Measurements from ENCODE around the gene POLR2F. TPM values are rescaled to one million over a fixed set of nuclear protein-coding genes. Genes with fewer than 3 reads are reported as not detected.

POLR2F gene
- total RNA-seq, 1 donor from 2014 or later = 68.3 TPM

GRCh38 chr22:38014083-38014482 lies 60.6 kb downstream of the POLR2F start:
- Mint-ChIP-seq H3K4me1 (ENCODE audit: low read depth, unreplicated experiment) (peaks cover 2% of the 10 kb centered on the region), H3K27ac (ENCODE audit: unreplicated experiment) (no peak overlapping the region), H3K9me3 (ENCODE audit: unreplicated experiment) (peaks cover 5% of the 10 kb centered on the region), H3K36me3 (ENCODE audit: unreplicated experiment) (no peaks in the 10 kb centered on the region), H3K27me3 (ENCODE audit: unreplicated experiment) (peaks cover 7% of the 10 kb centered on the region), H3K4me3 (ENCODE audit: unreplicated experiment) (no peak overlapping the region)
- no peak for TF ChIP-seq CTCF (IDR thresholded peaks at IDR 0.05; ENCODE audit: partially characterized antibody, unreplicated experiment)
- no peak for DNase-seq

- peaks cover 5% of the 10 kb centered on the region for H3K9me3 Mint-ChIP-seq (ENCODE audit: unreplicated experiment)
- H3K4me1 Mint-ChIP-seq (ENCODE audit: low read depth, unreplicated experiment) = peaks cover 6% of the 10 kb centered on the region
- no peaks in the 10 kb centered on the region for H3K36me3 Mint-ChIP-seq (ENCODE audit: unreplicated experiment)
- peaks cover 10% of the 10 kb centered on the region for H3K27me3 Mint-ChIP-seq (ENCODE audit: unreplicated experiment)
- no peak overlapping the region for H3K27ac Mint-ChIP-seq (ENCODE audit: unreplicated experiment)
- no peak overlapping the region for H3K4me3 Mint-ChIP-seq (ENCODE audit: unreplicated experiment)
- no peak for DNase-seq
- no peak for TF ChIP-seq CTCF (IDR thresholded peaks at IDR 0.05; ENCODE audit: partially characterized antibody, unreplicated experiment)
These were observed 63.0 kb downstream of the POLR2F start for GRCh38 chr22:38016182-38017151.

- Mint-ChIP-seq H3K9me3 (ENCODE audit: unreplicated experiment) (peaks cover 5% of the 10 kb centered on the region), H3K4me1 (ENCODE audit: low read depth, unreplicated experiment) (peaks cover 6% of the 10 kb centered on the region), H3K4me3 (ENCODE audit: unreplicated experiment) (no peak overlapping the region), H3K27ac (ENCODE audit: unreplicated experiment) (no peak overlapping the region), H3K27me3 (ENCODE audit: unreplicated experiment) (peaks cover 10% of the 10 kb centered on the region), H3K36me3 (ENCODE audit: unreplicated experiment) (no peaks in the 10 kb centered on the region)
- no peak for TF ChIP-seq CTCF (IDR thresholded peaks at IDR 0.05; ENCODE audit: partially characterized antibody, unreplicated experiment)
- DNase-seq = no peak
These were observed 63.9 kb downstream of the POLR2F start for GRCh38 chr22:38017272-38017920.

- peaks cover 5% of the 10 kb centered on the region for H3K9me3 Mint-ChIP-seq (ENCODE audit: unreplicated experiment)
- H3K36me3 Mint-ChIP-seq (ENCODE audit: unreplicated experiment) = no peaks in the 10 kb centered on the region
- TF ChIP-seq CTCF (IDR thresholded peaks at IDR 0.05; ENCODE audit: partially characterized antibody, unreplicated experiment) = no peak
- peaks cover 10% of the 10 kb centered on the region for H3K27me3 Mint-ChIP-seq (ENCODE audit: unreplicated experiment)
- DNase-seq = no peak
- no peak overlapping the region for H3K27ac Mint-ChIP-seq (ENCODE audit: unreplicated experiment)
- peaks cover 6% of the 10 kb centered on the region for H3K4me1 Mint-ChIP-seq (ENCODE audit: low read depth, unreplicated experiment)
- H3K4me3 Mint-ChIP-seq (ENCODE audit: unreplicated experiment) = no peak overlapping the region
These were observed 64.7 kb downstream of the POLR2F start for GRCh38 chr22:38017939-38018885.

Small RNAs within 50 kb of the gene (microRNA-seq; reads per million reads assigned to microRNA genes)
- gene MIR4534 (ENCODE audit: unreplicated experiment) (not detected), gene MIR6820 (ENCODE audit: unreplicated experiment) (16.3 reads per million, percentile 56 among the genes with 10 or more reads in this experiment)

Other genes starting within 250 kb of the POLR2F start
- gene GCAT, start 145.8 kb upstream of the POLR2F start, total RNA-seq (ENCODE audit: unreplicated experiment) = 11.9 TPM
- not detected for gene GALR3, start 130.3 kb upstream of the POLR2F start, total RNA-seq (ENCODE audit: unreplicated experiment)
- 26.7 TPM for gene ANKRD54, start 109.4 kb upstream of the POLR2F start, total RNA-seq (ENCODE audit: unreplicated experiment)
- 526 TPM for gene EIF3L, start 104.3 kb upstream of the POLR2F start, total RNA-seq (ENCODE audit: unreplicated experiment)
- 133 TPM for gene MICALL1, start 47.4 kb upstream of the POLR2F start, total RNA-seq (ENCODE audit: unreplicated experiment)
- 0.64 TPM for gene C22orf23, start 98 bp upstream of the POLR2F start, total RNA-seq (ENCODE audit: unreplicated experiment)
- not detected for gene SOX10, start 30.9 kb downstream of the POLR2F start, total RNA-seq (ENCODE audit: unreplicated experiment)
- gene PICK1, start 103.7 kb downstream of the POLR2F start, total RNA-seq (ENCODE audit: unreplicated experiment) = 44.8 TPM
- not detected for gene SLC16A8, start 130.5 kb downstream of the POLR2F start, total RNA-seq (ENCODE audit: unreplicated experiment)
- 28.6 TPM for gene BAIAP2L2, start 157.0 kb downstream of the POLR2F start, total RNA-seq (ENCODE audit: unreplicated experiment)
- 42.2 TPM for gene PLA2G6, start 228.1 kb downstream of the POLR2F start, total RNA-seq (ENCODE audit: unreplicated experiment)
- 1.8 TPM for gene MAFF, start 248.3 kb downstream of the POLR2F start, total RNA-seq (ENCODE audit: unreplicated experiment)